ENCODE measurements around the gene CTLA4.

The CTLA4 gene

GRCh38 chr2:203918839-203919238 is 51.3 kb downstream of the CTLA4 start:
- DNase-seq (ENCODE audit: insufficient read length, low spot score), result no peak
- no peak for FAIRE-seq
